ENCODE measurements around the gene ZC3H7A. TPM values are rescaled to one million over a fixed set of nuclear protein-coding genes. Genes with fewer than 3 reads are reported as not detected.

Gene ZC3H7A
- polyA plus RNA-seq, 1 donor: 108 TPM

- no peak for DNase-seq
Observed at GRCh38 chr16:11779074-11779473, 18.0 kb downstream of the ZC3H7A start.

DNA sequence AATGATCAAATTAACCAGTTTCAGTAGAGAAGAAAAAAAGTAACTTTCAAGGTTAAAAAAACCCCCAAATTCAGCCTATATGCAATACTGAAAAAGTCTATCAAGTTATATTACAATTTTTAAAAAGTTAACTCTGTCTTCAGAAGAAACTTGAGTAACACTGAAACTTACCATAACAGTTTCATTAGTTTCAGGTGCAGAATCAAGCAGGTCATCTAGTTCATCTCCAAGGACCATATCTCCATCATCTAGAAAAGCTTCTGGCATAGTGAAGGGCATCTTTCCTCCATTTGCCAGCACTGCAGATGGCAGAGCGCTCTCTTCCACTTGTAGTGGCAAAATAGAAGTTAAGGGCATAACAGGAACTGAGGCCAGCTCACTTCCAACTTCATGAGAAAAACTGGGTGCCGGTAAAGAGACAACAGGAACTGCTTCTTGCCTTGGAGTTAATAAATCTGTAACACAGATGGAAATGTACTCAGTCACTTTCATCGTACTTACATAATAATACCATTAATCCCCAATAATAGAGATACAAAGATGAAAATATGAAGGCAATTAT, 22.9 kb downstream of the ZC3H7A start:
- DNase-seq: no peak

DNA sequence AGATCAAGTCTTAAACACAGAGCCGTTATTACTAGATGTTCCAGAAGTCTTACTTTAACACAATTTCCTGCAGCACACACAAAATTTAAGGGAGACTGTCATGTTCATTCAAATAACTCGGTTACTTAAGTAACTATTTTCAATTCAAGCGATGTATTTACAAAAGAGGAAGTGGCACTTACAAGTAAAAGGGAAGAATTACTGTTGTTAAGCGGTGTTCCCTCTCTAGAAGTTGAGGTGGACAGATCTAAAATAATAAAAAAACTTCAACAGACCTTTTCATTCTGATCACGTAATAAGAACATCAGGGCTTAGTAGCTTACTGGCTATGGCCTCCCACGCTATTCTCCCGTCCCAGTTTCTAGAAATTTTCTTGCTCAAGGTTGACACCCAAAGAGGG, 28.2 kb downstream of the ZC3H7A start:
- no peak for DNase-seq

GRCh38 chr16:11762431-11762830, 34.6 kb downstream of the ZC3H7A start:
- DNase-seq: no peak

GRCh38 chr16:11759997-11760396, 37.1 kb downstream of the ZC3H7A start:
- no peak for DNase-seq

- DNase-seq: no peak
Observed at GRCh38 chr16:11759163-11759834, 37.8 kb downstream of the ZC3H7A start.

DNA sequence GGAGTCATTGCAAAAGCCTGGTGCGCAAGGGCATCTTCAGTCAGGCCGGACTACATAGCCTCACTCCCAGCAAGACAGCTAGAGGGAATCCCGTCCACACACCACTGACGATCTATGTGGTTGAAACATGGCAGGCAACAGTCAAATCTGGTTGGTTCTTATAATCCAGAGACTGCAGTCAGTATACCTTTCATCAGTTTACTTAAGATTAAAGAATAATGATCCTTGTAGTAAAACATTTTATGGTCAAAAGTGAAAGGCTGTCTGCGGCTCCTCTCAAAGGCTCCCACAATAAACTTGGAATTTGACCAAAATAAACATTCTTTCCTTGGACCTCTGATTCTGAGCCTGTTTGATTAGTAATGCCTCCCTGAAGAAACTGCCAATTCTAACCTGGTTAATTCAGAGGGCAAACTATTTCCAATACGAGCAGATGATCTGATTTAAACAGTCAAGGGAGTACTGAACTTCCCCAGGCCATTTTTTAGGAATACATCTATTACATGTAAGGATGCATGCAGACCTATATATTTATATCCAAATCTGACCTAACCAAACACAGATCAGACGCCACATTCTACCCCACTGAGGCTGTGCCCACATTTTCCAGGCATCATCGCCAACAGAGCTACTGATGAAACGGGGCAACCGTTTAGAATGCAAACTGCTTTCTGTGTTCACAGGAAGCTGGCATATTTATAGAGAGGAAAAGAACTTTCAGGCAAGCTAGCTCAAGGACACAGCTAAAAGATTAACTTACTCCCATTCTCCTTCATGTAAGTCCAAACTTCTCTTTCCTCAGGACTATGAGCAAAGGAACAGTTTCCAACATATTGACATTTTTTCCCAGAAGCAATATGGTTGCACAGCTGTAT, 39.1 kb downstream of the ZC3H7A start:
- DNase-seq: no peak

DNA sequence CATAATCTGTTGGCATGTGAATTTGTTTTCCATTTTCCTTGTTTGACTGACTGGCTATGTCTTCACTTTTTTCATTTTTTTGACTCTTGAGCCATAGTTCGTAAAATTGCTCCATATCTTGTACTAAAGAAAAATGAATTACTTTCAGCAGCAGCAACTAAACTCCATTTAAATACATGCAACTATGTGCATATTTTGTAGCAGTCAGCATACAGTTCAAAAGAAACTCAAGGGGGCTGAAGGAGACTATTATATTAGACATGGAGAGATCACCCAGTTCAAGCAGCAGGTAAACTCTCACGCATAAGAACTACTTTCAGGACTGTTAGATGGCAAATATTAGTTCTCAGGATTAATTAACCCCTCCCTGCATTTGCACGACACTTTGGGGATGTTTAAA, 40.8 kb downstream of the ZC3H7A start:
- DNase-seq: no peak

GRCh38 chr16:11755022-11755760, 41.9 kb downstream of the ZC3H7A start:
- no peak for DNase-seq

DNA sequence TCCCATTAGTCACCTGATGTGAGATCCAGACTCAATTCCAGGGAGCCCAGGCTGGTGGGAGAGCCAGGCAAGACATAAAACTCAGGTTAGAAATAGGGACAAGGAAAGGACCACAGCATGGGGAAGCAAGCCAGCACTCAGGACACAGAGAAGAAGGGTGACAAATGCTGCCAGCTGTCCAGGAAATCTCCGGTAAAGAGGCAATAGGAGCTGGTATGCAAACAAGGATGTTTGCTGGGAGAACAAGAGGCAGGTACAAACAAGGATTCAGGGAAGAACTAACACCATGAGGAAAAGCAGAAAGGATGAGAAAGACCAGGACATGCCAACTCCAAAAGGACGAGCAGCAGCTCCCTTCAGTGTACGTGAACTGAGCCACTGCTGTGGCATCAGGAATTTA, 44.2 kb downstream of the ZC3H7A start:
- no peak for DNase-seq

- no peak for DNase-seq
Observed at GRCh38 chr16:11750056-11750455, 47.0 kb downstream of the ZC3H7A start.

DNA sequence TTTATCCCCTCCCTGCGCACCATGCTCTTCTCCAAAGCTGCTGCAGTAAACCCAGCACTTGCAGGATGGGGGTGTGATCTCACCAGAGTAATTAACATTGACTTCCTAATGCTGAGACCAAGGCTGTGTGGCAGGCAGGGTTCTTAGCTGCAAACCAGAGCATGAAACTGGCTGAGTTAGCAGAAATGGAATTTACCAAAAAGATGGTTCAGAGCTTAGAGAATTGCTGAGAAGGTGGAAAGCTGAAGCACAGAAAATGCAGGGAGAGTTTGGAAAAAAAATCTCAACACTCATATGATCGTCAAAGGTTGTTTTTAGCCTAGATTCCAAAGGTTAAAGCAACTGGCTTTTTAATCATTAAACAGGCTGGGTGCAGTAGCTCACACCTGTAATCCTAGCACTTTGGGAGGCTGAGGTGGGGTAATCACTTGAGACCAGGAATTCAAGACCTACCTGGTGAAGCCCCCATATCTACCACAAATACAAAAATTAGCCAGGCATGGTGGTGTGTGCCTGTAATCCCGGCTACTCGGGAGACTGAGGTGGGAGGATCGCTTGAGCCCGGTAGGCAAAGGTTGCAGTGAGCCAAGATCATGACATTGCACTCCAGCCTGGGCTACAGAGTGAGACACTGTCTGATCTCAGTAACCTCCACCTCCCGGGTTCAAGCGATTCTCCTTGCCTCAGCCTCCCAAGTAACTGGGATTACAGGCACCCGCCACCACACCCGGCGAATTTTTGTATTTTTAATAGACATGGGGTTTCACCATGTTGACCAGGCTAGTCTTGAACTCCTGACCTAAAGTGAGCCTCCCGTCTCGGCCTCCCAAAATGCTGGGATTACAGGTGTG, 48.4 kb downstream of the ZC3H7A start:
- no peak for DNase-seq

GRCh38 chr16:11747949-11748403, 49.1 kb downstream of the ZC3H7A start:
- DNase-seq: no peak

DNA sequence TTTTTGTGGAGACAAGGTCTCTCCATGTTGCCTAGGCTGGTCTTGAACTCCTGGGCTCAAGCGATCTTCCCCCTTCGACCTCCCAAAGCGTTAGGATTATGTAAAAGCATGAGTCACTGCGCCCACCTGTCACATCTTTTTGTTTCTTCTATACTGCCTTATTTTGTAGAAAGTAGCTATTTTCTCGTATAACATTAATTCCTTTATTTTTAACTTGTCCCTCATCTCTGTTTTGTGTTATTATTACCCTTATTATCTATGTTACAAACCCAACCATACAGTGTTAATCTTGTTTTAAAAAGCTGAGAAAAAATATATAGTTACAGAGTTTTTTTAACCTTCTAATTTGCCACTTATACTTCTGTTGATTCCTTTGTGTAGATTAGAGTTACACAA, 53.0 kb downstream of the ZC3H7A start:
- no peak for DNase-seq

DNA sequence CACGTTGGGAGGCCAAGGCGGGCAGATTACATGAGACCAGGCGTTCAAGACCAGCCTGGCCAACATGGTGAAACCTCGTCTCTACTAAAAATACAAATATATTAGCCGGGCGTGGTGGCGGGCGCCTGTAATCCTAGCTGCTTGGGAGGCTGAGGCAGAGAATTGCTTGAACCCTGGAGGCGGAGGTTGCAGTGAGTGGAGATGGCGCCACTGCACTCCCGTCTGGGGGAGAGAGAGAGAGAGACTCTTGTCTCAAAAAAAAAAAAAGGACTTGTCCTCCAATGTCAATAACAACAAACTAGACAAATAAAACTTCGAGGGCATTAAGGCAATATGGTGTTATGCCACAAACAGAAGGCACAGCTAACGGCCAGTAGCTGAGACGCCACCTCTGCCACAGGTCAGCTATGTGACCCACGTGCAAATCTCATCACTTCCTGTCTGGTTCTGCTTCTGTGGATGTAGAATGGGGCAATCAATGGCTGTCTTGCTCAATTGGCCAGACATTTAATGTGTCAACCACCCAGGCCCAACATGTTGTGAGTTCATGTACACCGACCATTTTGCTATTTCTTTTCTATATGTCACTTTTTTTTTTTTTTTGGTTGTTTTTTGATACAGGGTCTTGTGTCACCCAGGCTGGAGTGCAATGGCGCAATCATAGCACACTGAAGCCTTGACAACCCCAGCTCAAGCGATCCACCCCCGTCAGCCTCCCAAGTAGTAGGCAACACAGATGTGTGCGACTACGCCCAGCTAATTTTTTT, 53.6 kb downstream of the ZC3H7A start:
- no peak for DNase-seq

- DNase-seq: peak; percentile 97
Observed at GRCh38 chr16:11742536-11743307, 54.3 kb downstream of the ZC3H7A start, which contains the start of gene TXNDC11. TXNDC11 (minus strand) TSS chr16:11742857; CDS start chr16:11742730, 127 bp downstream.

DNA sequence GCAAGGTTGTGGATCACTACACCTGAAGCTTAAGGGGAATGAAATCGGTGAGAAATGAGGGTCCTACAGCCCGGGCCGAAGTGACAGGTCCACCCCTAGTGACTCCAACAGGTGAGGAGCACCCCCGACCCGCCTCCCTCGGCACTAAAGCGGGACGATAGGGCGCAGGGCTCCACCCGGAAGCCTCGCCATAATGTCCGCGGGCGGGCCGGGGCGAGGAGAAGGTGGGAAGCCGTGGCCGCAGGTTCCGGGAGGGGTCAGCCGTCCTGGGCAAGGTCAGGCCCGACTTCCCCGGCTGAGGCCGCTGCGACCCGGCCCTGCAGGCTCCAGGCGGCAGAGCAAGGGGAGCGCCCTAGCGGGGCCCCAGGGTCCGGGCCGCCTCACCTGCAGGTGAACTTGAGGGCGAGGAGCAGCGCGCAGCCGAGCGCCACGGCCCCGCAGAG, 54.9 kb downstream of the ZC3H7A start:
- no peak for DNase-seq

- no peak for DNase-seq
Observed at GRCh38 chr16:11740567-11740966, 56.5 kb downstream of the ZC3H7A start.

DNA sequence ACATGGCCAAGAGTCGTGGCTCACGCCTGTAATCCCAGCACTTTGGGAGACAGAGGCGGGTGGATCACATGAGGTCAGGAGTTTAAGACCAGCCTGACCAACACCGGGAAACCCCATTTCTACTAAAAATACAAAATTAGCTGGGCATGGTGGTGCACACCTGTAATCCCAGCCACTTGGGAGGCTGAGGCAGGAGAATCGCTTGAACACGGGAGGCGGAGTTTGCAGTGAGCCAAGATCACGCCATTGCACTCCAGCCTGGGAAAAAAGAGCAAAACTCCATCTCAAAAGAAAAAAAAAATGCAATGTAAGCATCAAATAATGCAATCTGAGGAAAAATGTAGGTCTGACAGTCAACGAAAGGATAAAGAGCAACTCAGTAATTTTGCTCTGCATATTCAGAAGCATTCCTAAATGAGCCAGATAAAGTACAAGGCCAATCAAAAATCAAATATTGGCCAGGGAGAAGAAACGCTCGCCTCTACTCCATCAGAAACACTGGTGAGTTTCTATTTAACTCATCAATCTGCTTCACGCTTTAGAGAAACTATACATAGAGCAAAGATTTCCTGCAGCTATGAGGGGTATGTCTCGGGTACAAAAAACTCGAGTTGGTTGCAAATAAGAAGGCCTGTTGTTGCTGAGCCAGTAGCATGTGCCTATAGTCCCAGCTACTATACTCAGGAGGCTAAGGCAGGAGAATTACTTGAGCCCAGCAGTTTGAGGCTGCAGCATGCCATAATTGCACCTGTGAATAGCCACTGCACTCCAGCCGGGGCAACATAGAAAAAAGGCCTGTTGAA, 58.1 kb downstream of the ZC3H7A start:
- DNase-seq: no peak
